Activated CD4-positive, alpha-beta T cell treated with anti-CD3 and anti-CD28 coated beads for 24 hours (primary cell): Measurements from ENCODE around the gene CNTNAP3B.
"Not testable (repeated sequence)": the region's sequence is repeated elsewhere in the genome, so short reads cannot be mapped to it uniquely, and the experiment has no call there.

Source experiments
- DNase-seq, 2 donors: peaks; one replicate each; pipeline ENCODE4 v3.0.0-alpha.2; 2020; ENCODE audit warnings: low read depth in 2 of 2

The CNTNAP3B gene

DNA sequence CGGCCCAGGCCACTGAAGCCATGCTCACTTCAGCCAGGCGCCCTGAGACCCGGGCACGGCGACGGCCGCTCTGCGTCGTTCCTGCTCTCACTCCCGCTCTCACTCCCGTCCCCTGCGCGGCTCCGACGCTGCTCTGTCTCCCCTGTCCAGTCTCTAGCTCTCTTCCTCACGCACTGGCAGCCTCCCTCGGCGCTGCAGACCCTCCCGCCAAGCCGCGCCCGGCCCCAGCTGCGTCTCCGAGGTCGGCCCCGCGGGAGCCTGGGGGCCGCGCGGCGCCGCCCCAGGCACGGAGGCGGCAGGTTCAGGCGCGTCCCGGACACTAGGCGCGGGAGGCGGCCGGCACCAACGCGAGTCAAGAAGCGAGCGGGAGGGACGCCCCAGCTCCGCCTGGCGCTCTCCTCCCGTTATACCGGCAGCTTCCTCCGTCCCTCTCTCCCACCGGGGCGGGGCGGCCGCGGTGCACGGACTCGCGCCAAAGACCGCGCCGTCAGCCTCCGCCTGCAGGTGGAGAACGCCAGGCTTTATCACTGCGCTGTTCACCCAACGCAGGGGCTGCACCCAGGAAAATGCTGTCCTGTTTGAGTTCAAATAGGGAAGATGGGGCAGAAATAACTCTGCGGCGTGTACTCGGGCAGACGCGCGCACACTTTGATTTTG, at the start of gene CNTNAP3B:
TSS of gene CNTNAP3B (minus strand) at position 354 of the 657 bp plus-strand sequence. CDS start at position 22, 332 bp downstream.
- not testable (repeated sequence) for DNase-seq

DNA sequence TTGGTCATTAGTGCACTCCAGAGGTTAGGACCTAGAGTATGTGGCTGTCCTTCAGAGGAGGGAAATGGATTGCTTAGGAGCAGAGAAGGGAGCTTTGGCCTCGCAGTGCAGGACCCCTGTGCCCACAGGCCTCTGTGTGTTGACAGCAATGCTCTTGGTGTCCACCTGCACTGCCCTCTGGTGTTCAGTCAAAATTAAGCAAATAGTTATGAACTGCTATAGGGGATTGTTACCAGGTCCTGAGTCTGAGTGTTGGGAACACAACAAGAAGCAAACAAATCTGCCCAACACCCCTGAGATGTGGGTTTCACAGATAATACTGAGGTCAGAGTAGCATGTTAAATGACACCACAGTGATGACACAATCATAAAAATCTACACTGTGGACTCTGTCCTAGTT, 31.1 kb upstream of the CNTNAP3B start:
- not testable (repeated sequence) for DNase-seq

- not testable (repeated sequence) for DNase-seq
Observed at GRCh38 chr9:42127056-42127841, 2.0 kb downstream of the CNTNAP3B start.

- DNase-seq, result not testable (repeated sequence)
Observed at GRCh38 chr9:42121007-42121406, 8.2 kb downstream of the CNTNAP3B start.

- not testable (repeated sequence) for DNase-seq
Observed at GRCh38 chr9:42095929-42096328, 33.3 kb downstream of the CNTNAP3B start.

- not testable (repeated sequence) for DNase-seq
Observed at GRCh38 chr9:42084559-42084952, 44.7 kb downstream of the CNTNAP3B start.

GRCh38 chr9:42083877-42084558, 45.2 kb downstream of the CNTNAP3B start:
- DNase-seq, result not testable (repeated sequence)

- DNase-seq, result not testable (repeated sequence)
Observed at GRCh38 chr9:42080376-42080775, 48.9 kb downstream of the CNTNAP3B start.

DNA sequence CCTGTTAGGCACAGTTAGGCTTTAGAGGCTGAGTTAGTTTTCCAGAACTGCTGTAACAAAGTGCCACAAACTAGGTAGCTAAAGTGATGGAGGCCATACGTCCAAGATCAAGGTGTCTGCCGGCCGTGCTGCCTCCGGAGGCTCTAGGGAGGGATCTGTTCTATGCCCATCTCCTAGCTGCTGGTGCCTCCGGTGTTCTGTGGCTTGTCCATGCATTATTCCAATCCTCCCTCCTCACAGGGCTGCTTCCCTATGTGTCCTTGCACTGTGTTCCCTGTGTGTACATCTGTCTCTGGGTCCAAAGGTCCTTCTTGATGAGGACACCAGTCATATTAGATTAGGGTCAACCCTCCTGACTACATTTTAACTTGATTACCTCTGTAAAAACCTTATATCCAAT, 54.4 kb downstream of the CNTNAP3B start:
- not testable (repeated sequence) for DNase-seq

DNA sequence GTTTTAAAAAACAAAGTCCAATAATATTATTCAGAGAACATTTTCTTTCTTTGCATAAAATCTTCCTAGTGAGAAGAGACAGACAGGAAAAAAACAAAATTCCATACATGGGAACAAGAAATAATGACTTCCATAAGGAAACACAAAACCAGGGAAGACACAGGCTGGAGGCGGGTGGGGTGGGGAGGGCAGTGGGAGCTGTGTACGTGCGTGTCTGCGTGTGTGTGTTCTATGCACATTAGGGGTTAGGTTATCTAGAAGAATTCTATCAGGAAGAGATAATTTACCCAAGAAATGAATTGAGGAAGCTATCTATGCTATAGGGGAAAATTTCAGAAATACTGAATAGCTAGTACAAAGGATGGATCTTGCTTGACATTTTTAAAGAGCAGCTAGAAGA, 58.2 kb downstream of the CNTNAP3B start:
- DNase-seq, result not testable (repeated sequence)

DNA sequence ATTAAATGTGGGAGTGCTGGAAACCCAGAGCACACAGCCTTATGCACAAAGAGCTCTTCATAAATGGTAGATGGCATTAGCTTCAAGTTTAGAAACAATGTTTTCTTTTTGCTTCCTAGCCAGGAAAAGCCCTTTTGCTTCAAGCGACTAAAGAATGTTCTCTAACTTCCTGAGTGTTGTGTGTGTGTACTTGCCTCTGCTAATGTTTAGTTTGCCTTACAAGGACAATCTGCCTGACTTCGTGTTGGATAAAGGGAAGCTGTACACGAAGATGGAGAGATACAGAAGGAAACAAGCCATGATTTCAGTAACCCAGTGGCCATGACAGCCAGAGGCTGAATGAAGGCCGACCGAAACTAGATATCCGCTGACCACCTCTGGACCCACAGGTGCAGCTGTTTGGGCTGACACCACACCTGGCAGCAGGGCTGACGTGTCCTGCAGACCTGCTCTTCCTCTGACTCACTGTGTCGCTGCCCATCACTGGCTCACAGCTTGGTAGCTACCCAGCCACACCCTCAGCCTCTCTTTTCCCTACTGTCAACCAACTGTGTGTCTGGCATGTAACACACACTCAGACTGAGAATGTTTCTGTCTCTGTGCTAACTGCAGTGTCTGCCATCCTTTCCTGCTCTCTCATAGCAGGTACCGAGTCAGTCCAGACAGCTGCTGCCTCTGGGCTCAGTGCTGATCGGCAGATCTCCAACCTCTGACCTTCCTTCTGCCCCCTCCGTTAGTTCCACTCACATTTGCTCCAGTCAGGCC, 59.0 kb downstream of the CNTNAP3B start:
- DNase-seq, result not testable (repeated sequence)

- not testable (repeated sequence) for DNase-seq
Observed at GRCh38 chr9:42053874-42054273, 75.4 kb downstream of the CNTNAP3B start.

- DNase-seq, result not testable (repeated sequence)
Observed at GRCh38 chr9:42050701-42051100, 78.5 kb downstream of the CNTNAP3B start.

- not testable (repeated sequence) for DNase-seq
Observed at GRCh38 chr9:42044422-42045010, 84.7 kb downstream of the CNTNAP3B start.

DNA sequence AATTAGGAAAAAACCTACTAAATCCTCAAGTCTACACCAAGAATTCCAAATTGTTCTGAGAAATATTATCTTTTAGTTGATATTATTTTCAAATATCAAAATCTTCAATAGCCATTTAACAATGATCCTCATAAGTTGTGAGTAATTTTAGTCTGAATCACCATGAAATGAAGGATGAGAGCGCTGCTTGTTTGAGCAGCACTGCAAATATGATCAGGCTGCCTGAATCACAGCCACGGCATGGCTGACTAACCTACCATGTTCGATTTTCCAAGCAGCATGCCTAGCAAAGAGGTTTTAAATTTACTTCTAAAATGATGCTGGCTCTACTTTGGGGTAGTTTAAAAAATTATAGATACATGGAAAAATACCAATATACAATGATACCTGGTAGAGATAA, 95.7 kb downstream of the CNTNAP3B start:
- DNase-seq, result not testable (repeated sequence)

GRCh38 chr9:42020639-42021038, 108.6 kb downstream of the CNTNAP3B start:
- DNase-seq, result not testable (repeated sequence)

DNA sequence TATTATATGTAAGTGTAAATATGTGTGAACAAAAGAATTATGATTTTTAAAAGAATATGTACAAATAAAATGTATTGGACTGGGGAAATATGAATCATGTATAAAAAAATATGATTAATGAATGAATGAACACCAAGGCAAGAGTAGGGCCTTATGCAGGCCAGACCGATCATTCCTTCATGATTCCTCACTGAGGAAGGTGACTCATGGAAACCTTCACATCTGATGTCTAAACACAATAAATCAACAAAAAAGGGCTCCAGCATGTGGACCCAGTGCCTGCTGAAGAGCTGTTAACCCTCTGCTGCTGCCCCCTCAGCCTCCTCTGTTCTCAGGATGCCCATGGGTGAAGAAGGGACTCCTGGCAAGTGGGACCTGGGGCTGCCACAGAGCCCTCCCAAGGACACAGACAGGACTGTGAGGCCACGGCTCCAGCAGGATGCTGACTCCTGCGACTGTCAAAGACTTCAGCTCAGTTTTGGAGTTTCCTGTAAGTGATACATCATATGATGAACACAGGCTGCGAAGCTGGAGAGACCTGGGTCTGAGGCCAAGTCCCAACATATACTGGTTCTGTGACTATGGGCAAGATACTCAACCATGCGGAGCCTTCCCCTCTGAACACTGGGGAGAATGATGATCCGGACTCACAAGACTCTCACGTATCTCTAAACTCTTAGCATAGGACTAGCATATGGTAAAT, 110.9 kb downstream of the CNTNAP3B start:
- not testable (repeated sequence) for DNase-seq

GRCh38 chr9:42014317-42014716, 114.9 kb downstream of the CNTNAP3B start:
- not testable (repeated sequence) for DNase-seq

- not testable (repeated sequence) for DNase-seq
Observed at GRCh38 chr9:41991607-41992006, 137.6 kb downstream of the CNTNAP3B start.

DNA sequence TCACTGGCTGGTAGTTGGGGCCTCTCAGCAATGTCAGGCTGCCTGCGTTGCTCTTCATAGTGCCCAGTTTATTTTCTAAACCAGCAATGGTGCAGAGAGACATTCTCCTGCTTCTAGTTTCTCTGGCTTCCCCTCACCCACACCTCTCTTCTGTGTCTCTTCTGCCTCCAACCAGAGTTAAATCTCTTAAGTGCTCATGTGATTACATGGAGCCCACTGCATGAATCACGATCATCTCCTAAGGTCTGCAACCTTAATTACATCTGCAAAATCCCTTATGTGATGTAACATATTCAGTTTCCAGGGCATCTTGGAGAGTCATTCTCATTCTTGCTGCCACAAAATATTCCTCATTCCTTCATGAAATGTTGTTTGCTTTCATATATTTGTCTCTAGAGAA, 149.0 kb downstream of the CNTNAP3B start:
- DNase-seq, result not testable (repeated sequence)
